Measurements from ENCODE around the gene BTBD9. TPM values are rescaled to one million over a fixed set of nuclear protein-coding genes. Genes with fewer than 3 reads are reported as not detected.

Gene BTBD9
- total RNA-seq, 1 donor from 2014 or later = 49.7 TPM

DNA sequence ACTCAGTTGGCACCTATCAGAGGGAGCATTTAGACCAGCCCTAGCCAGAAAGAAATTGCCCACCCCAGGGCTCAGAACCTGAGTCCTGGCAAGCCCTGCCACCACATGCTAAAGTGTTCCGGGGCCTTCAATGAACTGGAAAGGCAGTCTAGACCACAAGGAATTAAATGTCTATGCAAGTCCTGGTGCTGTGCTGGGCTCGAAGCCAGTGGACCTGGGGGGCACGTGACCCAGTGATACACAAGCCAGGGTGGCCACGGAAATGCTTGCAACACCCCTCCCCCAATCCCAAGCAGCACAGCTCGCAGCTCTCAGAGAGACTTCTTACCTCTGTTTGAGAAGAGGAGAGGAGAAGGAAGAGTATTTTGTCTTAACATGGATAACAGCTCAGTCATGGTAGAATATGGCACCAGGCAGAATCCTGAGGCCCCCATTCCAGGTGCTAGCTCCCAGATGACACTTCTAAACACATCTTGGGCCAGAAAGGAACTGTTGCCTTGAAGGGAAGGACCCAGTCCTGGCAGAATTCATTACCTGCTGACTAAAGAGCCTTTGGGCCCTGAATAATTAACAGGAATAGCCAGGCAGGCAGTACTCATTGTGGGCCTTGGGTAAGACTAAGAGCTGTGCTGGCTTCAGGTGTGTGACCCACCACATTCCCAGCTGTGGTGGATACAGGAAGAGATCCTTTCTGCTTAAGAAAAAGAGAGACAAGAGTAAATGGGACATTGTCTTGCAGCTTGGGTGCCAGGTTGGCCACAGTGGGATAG is 111.3 kb downstream of the BTBD9 start:
- no peak for ATAC-seq
- intact Hi-C loops (cut with DNase I) = no loop called here
- no peaks in the 10 kb centered on the region for H3K36me3 ChIP-seq

DNA sequence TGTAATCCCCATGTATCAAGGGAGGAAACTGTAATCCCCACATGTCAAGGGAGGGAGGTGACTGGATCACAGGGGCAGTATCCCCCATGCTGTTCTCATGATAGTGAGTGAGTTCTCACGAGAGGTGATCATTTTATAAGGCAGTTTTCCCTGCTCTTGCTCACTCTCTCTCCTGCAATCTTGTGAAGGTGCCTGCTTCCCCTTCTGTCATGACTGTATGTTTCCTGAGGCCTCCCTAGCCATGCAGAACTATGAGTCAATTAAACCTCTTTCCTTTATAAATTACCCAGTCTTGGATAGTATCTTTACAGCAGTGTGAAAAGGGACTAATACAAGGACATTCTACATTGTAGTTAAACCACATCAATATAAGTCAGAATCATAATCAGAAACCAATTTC is 112.4 kb downstream of the BTBD9 start:
- Histone ChIP-seq H3K9me3 (peaks cover 10% of the 10 kb centered on the region), H3K27ac (no peak overlapping the region), H3K4me1 (no peaks in the 10 kb centered on the region), H3K27me3 (ENCODE audit: low read depth) (no peaks in the 10 kb centered on the region), H3K4me3 (no peak overlapping the region), H3K36me3 (no peaks in the 10 kb centered on the region)
- TF ChIP-seq, protein P1, sequence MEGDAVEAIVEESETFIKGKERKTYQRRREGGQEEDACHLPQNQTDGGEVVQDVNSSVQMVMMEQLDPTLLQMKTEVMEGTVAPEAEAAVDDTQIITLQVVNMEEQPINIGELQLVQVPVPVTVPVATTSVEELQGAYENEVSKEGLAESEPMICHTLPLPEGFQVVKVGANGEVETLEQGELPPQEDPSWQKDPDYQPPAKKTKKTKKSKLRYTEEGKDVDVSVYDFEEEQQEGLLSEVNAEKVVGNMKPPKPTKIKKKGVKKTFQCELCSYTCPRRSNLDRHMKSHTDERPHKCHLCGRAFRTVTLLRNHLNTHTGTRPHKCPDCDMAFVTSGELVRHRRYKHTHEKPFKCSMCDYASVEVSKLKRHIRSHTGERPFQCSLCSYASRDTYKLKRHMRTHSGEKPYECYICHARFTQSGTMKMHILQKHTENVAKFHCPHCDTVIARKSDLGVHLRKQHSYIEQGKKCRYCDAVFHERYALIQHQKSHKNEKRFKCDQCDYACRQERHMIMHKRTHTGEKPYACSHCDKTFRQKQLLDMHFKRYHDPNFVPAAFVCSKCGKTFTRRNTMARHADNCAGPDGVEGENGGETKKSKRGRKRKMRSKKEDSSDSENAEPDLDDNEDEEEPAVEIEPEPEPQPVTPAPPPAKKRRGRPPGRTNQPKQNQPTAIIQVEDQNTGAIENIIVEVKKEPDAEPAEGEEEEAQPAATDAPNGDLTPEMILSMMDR (IDR thresholded peaks at IDR 0.05) = no peak
- intact Hi-C loops (cut with DNase I) = no loop called here
- no peak for DNase-seq
- ATAC-seq = no peak

More for the DNA sequence above, 111.3 kb downstream of the BTBD9 start:
- H3K9me3 ChIP-seq = peaks cover 10% of the 10 kb centered on the region
- DNase-seq = no peak
- H3K4me3 ChIP-seq = no peak overlapping the region
- no peaks in the 10 kb centered on the region for H3K4me1 ChIP-seq
- H3K27me3 ChIP-seq (ENCODE audit: low read depth) = no peaks in the 10 kb centered on the region
- TF ChIP-seq, protein P1 (IDR thresholded peaks at IDR 0.05) = no peak
- no peak overlapping the region for H3K27ac ChIP-seq

DNA sequence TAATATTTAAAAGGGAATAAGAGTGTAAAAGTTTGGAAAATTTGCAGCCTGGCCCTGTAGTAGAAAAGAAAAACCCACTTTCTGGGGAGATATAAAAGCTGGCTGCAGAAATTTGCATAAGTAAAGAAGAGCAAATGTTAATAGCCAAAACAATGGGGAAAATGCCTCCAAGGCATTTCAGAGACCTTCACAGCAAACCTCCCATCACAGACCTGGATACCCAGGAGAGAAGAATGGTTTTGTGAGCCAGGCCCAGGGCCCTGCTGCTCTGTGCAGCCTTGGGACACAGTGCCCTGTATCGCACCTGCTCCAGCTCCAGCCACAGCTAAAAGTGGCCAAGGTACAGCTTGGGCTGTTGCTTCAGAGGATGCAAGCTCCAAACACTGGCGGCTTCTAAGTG is 113.8 kb downstream of the BTBD9 start:
- ATAC-seq = no peak
- no peaks in the 10 kb centered on the region for H3K27me3 ChIP-seq (ENCODE audit: low read depth)
- H3K36me3 ChIP-seq = no peaks in the 10 kb centered on the region
- DNase-seq = no peak
- no peaks in the 10 kb centered on the region for H3K4me1 ChIP-seq
- TF ChIP-seq, protein P1 (IDR thresholded peaks at IDR 0.05) = no peak
- no peak overlapping the region for H3K4me3 ChIP-seq
- H3K27ac ChIP-seq = no peak overlapping the region
- peaks cover 10% of the 10 kb centered on the region for H3K9me3 ChIP-seq
- intact Hi-C loops (cut with DNase I) = no loop called here

DNA sequence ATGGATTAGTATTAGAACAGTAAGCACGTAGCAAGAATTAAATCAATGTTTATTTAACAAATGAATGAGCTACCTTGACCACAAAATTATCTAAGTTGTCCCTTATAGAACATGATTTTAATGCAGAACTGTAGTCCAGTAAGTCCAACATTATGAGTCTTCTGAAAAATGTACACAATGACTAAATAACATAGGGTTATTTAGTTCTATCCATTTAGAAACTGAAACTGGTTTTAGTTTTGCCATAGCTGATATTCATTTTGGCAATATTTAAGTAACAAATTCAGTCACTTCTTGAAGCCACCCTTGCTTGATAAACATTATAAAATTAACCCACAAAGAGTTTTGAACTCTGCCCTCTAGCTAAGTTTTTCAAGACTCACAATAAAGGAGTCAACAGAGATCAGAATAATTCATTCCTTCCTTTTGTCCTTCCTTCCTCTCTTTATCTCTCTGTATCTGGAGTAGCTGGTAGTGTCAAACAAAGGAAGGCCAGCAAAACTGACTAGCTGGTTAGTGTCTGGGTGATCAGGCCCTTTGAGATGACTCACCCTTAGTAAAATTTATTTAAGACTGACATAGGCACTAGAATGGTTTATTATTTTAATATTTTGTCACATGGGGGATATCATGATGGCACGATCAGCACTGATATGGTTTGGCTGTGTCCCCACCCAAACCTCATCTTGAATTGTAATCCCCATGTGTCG is 115.1 kb downstream of the BTBD9 start:
- intact Hi-C loops (cut with DNase I) = no loop called here
- no peak for DNase-seq
- ATAC-seq = no peak

DNA sequence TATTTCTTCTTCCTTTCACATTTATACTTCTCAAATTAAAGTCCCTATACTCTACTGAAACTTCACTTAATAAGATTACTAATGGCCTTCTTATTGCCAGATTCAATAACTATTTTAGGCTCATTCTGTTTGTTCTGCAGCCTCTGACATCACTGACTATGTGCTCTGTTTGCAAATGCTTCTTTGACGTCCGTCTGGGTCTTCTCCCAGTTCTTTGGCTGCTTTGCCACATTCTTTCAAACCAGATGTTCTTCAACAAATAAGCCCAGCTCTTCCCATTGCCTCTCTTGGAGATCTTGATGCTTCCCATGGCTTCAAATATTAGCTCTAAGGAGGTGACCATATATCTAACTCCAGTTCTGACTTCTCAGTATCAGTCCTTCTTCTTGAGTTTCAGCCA is 117.4 kb downstream of the BTBD9 start:
- peak; percentile 40 to 49 for ATAC-seq
- H3K27me3 ChIP-seq (ENCODE audit: low read depth) = no peaks in the 10 kb centered on the region
- H3K36me3 ChIP-seq = no peaks in the 10 kb centered on the region
- intact Hi-C loops (cut with DNase I) = no loop called here
- H3K9me3 ChIP-seq = peaks cover 10% of the 10 kb centered on the region
- no peak overlapping the region for H3K4me3 ChIP-seq
- H3K4me1 ChIP-seq = peaks cover 3% of the 10 kb centered on the region
- no peak for DNase-seq
- no peak overlapping the region for H3K27ac ChIP-seq
- TF ChIP-seq, protein P1 (IDR thresholded peaks at IDR 0.05) = no peak

More for the DNA sequence above, 115.1 kb downstream of the BTBD9 start:
- TF ChIP-seq, protein P1 (IDR thresholded peaks at IDR 0.05) = no peak
- Histone ChIP-seq H3K4me3 (no peak overlapping the region), H3K4me1 (no peaks in the 10 kb centered on the region), H3K9me3 (peaks cover 10% of the 10 kb centered on the region), H3K27me3 (ENCODE audit: low read depth) (no peaks in the 10 kb centered on the region), H3K36me3 (no peaks in the 10 kb centered on the region), H3K27ac (no peak overlapping the region)
